Natural killer cell treated with Interleukin-12 subunit alpha and Interleukin-12 subunit beta and Interleukin-15 and Interleukin-18, amount 100 ng/mL, for 72 hours (primary cell): ENCODE results near the gene SLCO2B1. TPM values are rescaled to one million over a fixed set of nuclear protein-coding genes. Genes with fewer than 3 reads are reported as not detected.
A peak's percentile ranks its signal among the peaks of the same experiment; 100 is the strongest.

ENCODE experiments used
- ATAC-seq, 2 donors: fragments of 150-1000 bp; cut with Tn5 transposase in 1 of 2; sonication (Bioruptor Pico), chemical (Tn5 transposase) in 1 of 2; 2 replicates each; pipeline ENCODE4 v1.10.0; 2021
- DNase-seq: peaks from one replicate; pipeline ENCODE4 v3.0.0; 2022; ENCODE audit warnings: low spot score
- H3K27ac Mint-ChIP-seq, 2 donors: 1 replicate in 1 of 2; 2 replicates in 1 of 2; pipeline ENCODE4 v1.8.0; 2022; ENCODE audit warnings: mixed read lengths in 2 of 2, mild to moderate bottlenecking in 1 of 2, moderate library complexity in 1 of 2
- H3K27me3 Mint-ChIP-seq, 2 donors: 1 replicate in 1 of 2; 2 replicates in 1 of 2; pipeline ENCODE4 v1.8.0; 2022; ENCODE audit warnings: mixed read lengths in 2 of 2
- H3K36me3 Mint-ChIP-seq: one replicate; pipeline ENCODE4 v1.8.0; 2022; ENCODE audit warnings: mixed read lengths
- H3K4me1 Mint-ChIP-seq, 2 donors: 1 replicate in 1 of 2; 2 replicates in 1 of 2; pipeline ENCODE4 v1.8.0; 2022; ENCODE audit warnings: low read depth in 2 of 2, mixed read lengths in 2 of 2, mild to moderate bottlenecking in 1 of 2
- H3K4me3 Mint-ChIP-seq: one replicate; pipeline ENCODE4 v1.8.0; 2022; ENCODE audit warnings: mixed read lengths
- H3K9me3 Mint-ChIP-seq: 2 replicates; pipeline ENCODE4 v1.8.0; 2022; ENCODE audit warnings: mixed read lengths
- total RNA-seq, 2 donors: library from RNA; stranded (reverse); gene quantifications; one replicate each; pipeline ENCODE4 v1.2.3, GENCODE V29; 2022

SLCO2B1 gene
- total RNA-seq, 2 donors from 2014 or later: 0.06 TPM; not detected in 1

DNA sequence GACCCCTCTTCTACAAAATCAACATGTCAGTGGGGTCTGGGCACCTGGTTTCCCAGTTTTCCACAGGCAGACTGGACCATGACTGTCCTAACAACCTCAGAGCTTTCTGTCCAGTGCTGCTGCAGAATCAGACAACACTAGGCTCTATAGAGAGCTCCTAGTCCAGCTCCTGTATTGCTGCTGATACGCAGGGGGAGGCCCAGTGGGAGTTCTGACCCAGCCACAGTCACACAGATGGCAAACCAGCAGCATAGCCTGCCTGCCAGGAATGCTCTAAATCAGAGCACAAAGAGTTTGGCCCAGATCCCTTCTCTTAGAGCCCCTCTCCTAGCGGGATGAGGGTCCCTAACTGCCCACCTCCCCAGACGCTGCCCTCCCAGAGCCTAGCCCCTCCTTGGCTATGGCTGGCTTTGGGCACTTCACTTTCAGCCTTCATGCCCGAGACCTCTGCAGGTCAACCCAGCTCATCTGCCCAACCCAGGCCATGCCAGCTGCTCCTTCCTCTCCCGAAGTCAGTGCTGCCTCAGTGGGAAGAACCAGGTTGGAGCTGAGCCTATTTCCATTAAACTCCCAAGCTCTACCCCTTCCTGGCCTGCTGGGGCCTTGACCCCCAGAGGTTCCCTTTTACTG lies 15.8 kb upstream of the SLCO2B1 start:
- H3K4me1 Mint-ChIP-seq: no peaks in the 10 kb centered on the region
- no peaks in the 10 kb centered on the region for H3K36me3 Mint-ChIP-seq
- ATAC-seq: peak in 1 of 2 donors; percentile 59
- DNase-seq: no peak
- peaks cover 36 to 58% of the 10 kb centered on the region in 2 donors for H3K27me3 Mint-ChIP-seq
- H3K9me3 Mint-ChIP-seq: no peaks in the 10 kb centered on the region
- H3K27ac Mint-ChIP-seq: no peak overlapping the region
- no peak overlapping the region for H3K4me3 Mint-ChIP-seq

DNA sequence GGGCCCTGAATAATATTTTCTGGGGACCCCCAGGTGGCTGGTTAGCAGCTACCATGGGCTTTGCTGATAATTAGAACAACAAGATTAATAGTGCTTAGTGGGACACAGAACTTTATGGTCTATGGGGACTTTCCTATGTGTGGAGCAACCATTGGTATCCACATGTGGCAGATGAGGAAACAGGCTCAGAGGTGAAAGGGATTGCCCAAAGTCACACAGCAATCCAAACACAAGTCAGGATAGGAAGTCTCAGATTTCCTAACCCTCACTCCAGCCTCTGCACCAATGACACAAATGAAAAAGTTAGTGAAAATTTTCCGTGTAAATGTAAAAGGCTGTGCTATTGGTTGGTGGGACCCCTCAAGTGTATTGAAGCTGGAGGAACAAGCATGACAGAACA lies 15.3 kb upstream of the SLCO2B1 start:
- DNase-seq (no peak), ATAC-seq (no peak)
- no peaks in the 10 kb centered on the region for H3K9me3 Mint-ChIP-seq
- no peaks in the 10 kb centered on the region for H3K36me3 Mint-ChIP-seq
- H3K27ac Mint-ChIP-seq: no peak overlapping the region
- peaks cover 0 to 1% of the 10 kb centered on the region in 2 donors for H3K4me1 Mint-ChIP-seq
- no peak overlapping the region for H3K4me3 Mint-ChIP-seq
- H3K27me3 Mint-ChIP-seq: peaks cover 36 to 55% of the 10 kb centered on the region in 2 donors

GRCh38 chr11:75140269-75141138 lies 10.4 kb upstream of the SLCO2B1 start:
- Mint-ChIP-seq H3K27ac (no peak overlapping the region), H3K27me3 (peaks cover 17 to 30% of the 10 kb centered on the region in 2 donors), H3K4me1 (peaks cover 37 to 38% of the 10 kb centered on the region in 2 donors), H3K36me3 (no peaks in the 10 kb centered on the region), H3K4me3 (no peak overlapping the region), H3K9me3 (no peaks in the 10 kb centered on the region)
- DNase-seq: peak; percentile 77
- ATAC-seq: peak; percentile 44 to 62

GRCh38 chr11:75141166-75141565 lies 9.7 kb upstream of the SLCO2B1 start:
- no peak for ATAC-seq
- Mint-ChIP-seq H3K9me3 (no peaks in the 10 kb centered on the region), H3K36me3 (no peaks in the 10 kb centered on the region), H3K27me3 (peaks cover 17 to 27% of the 10 kb centered on the region in 2 donors), H3K4me1 (peaks cover 38% of the 10 kb centered on the region in 2 donors), H3K27ac (no peak overlapping the region), H3K4me3 (no peak overlapping the region)
- no peak for DNase-seq

DNA sequence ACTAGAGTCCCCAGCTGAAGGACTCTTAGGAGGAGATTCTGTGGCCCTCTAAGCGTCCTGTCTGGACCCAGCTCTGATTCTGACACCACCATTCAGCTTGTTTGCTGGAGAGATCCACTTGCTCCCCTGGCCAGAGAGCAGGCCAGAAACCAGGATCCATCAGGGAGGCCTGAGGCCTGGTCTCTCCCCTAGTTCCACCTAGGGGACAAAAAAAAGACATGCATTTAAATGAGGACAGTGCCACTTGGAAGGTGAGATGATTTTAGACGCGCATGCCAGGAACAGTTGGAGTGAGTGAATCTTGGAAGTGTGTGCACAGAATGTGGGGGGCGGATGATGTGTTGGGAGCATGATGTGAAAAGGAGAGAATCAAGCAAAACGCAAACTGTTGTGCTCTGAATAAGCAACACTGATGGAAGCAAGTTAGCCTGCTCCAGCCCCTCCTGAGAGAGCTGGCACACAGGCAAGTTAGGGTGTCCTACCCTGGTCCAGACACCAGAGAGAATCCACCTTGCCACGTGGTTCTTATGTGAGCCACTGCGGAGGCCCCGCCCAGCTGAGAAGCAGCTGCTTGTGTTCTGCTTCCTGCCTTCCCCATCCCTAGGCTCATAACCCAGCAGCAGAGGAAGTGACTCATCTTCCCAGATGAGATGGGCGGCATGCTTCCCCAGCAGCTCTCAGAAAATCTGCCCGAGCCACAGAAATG lies 8.0 kb upstream of the SLCO2B1 start:
- DNase-seq (peak; percentile 85), ATAC-seq (peak; percentile 93)
- Mint-ChIP-seq H3K27ac (peak overlapping the region; percentile 72 to 88), H3K4me1 (peaks cover 38% of the 10 kb centered on the region in 2 donors), H3K36me3 (no peaks in the 10 kb centered on the region), H3K27me3 (peaks cover 8 to 12% of the 10 kb centered on the region in 2 donors), H3K9me3 (no peaks in the 10 kb centered on the region), H3K4me3 (peak overlapping the region; percentile 89)

- Mint-ChIP-seq H3K36me3 (no peaks in the 10 kb centered on the region), H3K4me3 (peak overlapping the region; percentile 89), H3K27me3 (peaks cover 4 to 7% of the 10 kb centered on the region in 2 donors), H3K9me3 (no peaks in the 10 kb centered on the region), H3K4me1 (peaks cover 38% of the 10 kb centered on the region in 2 donors), H3K27ac (peak overlapping the region; percentile 72 to 88)
- no peak for DNase-seq
- ATAC-seq: no peak
These were observed 7.5 kb upstream of the SLCO2B1 start for GRCh38 chr11:75143420-75143731.

DNA sequence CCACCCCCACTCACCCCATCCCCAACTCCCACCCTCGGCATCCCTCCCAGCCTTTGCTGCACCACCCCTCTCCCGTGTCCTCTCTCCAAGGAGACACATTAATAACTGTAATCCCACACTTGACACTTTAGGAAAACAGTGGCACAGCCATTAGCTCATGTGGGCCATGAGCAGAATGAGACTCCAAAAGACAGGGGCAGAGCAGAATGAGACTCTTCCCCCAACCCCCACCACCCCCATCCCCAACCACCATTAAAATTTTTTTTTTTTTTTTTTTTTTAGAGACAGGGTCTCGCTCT lies 6.2 kb upstream of the SLCO2B1 start:
- Mint-ChIP-seq H3K27me3 (no peaks in the 10 kb centered on the region), H3K9me3 (no peaks in the 10 kb centered on the region), H3K4me3 (no peak overlapping the region), H3K27ac (peak overlapping the region; percentile 72 to 88), H3K36me3 (no peaks in the 10 kb centered on the region), H3K4me1 (peaks cover 38% of the 10 kb centered on the region in 2 donors)
- ATAC-seq (no peak), DNase-seq (no peak)

- H3K4me3 Mint-ChIP-seq: no peak overlapping the region
- ATAC-seq: no peak
- no peaks in the 10 kb centered on the region for H3K36me3 Mint-ChIP-seq
- H3K9me3 Mint-ChIP-seq: no peaks in the 10 kb centered on the region
- H3K4me1 Mint-ChIP-seq: peaks cover 38% of the 10 kb centered on the region in 2 donors
- H3K27ac Mint-ChIP-seq: no peak overlapping the region
- H3K27me3 Mint-ChIP-seq: peaks cover 3 to 5% of the 10 kb centered on the region in 2 donors
- no peak for DNase-seq
These were observed 5.5 kb upstream of the SLCO2B1 start for GRCh38 chr11:75145196-75145971.

DNA sequence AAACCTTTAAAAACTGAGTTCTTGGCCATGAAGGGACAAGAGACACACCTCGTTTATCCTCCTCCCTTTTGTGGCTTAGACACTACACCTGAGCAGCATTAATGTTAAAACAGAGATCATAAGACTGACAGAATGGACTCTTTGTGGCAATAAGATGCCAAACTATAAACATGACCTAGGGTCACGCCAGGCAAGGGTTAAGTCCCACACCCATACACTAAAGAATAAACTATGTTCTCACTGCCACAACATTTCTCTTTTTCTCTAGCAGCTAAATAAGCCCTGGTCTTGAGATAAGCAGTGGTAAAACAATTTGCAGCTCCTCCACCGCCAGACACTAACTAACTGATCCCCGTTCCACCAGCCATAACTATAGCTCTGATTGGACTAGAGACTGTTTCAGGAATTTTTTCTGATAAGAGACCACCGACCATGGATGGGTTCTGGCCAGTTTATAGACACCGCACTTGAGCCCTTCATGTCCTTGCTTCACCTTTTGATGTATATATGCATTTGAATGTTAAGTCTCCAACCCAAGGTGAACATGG lies 4.9 kb upstream of the SLCO2B1 start:
- Mint-ChIP-seq H3K36me3 (no peaks in the 10 kb centered on the region), H3K4me1 (peaks cover 33 to 35% of the 10 kb centered on the region in 2 donors), H3K9me3 (no peaks in the 10 kb centered on the region), H3K27me3 (peaks cover 9 to 10% of the 10 kb centered on the region in 2 donors), H3K4me3 (no peak overlapping the region), H3K27ac (no peak overlapping the region)
- no peak for DNase-seq
- ATAC-seq: no peak

GRCh38 chr11:75146711-75147110 lies 4.2 kb upstream of the SLCO2B1 start:
- H3K4me1 Mint-ChIP-seq: peaks cover 27 to 28% of the 10 kb centered on the region in 2 donors
- ATAC-seq (no peak), DNase-seq (no peak)
- H3K27ac Mint-ChIP-seq: no peak overlapping the region
- no peaks in the 10 kb centered on the region for H3K36me3 Mint-ChIP-seq
- no peak overlapping the region for H3K4me3 Mint-ChIP-seq
- H3K9me3 Mint-ChIP-seq: no peaks in the 10 kb centered on the region
- H3K27me3 Mint-ChIP-seq: peaks cover 10 to 16% of the 10 kb centered on the region in 2 donors

GRCh38 chr11:75147191-75147874 lies 3.6 kb upstream of the SLCO2B1 start:
- no peak for ATAC-seq
- no peak for DNase-seq
- no peaks in the 10 kb centered on the region for H3K9me3 Mint-ChIP-seq
- H3K27ac Mint-ChIP-seq: no peak overlapping the region
- peaks cover 10 to 19% of the 10 kb centered on the region in 2 donors for H3K27me3 Mint-ChIP-seq
- no peak overlapping the region for H3K4me3 Mint-ChIP-seq
- H3K4me1 Mint-ChIP-seq: peaks cover 24 to 25% of the 10 kb centered on the region in 2 donors
- H3K36me3 Mint-ChIP-seq: no peaks in the 10 kb centered on the region

GRCh38 chr11:75147875-75148263 lies 3.0 kb upstream of the SLCO2B1 start:
- DNase-seq: no peak
- Mint-ChIP-seq H3K36me3 (no peaks in the 10 kb centered on the region), H3K27me3 (peaks cover 10 to 19% of the 10 kb centered on the region in 2 donors), H3K9me3 (no peaks in the 10 kb centered on the region), H3K4me3 (no peak overlapping the region), H3K4me1 (peaks cover 19% of the 10 kb centered on the region in 2 donors), H3K27ac (no peak overlapping the region)
- no peak for ATAC-seq
